Stimulated activated CD8-positive, alpha-beta memory T cell treated with anti-CD3 and anti-CD28 coated beads, Interleukin-4, amount 100 ng/mL, for 1 hour (primary cell): ENCODE data around the gene HUNK.
"Not testable (repeated sequence)": the region's sequence is repeated elsewhere in the genome, so short reads cannot be mapped to it uniquely, and the experiment has no call there.

Experiments
- DNase-seq, 2 donors: peaks; one replicate each; pipeline ENCODE4 v3.0.0-alpha.2; 2020; ENCODE audit warnings: low read depth in 2 of 2, low spot score in 1 of 2

Gene HUNK

DNA sequence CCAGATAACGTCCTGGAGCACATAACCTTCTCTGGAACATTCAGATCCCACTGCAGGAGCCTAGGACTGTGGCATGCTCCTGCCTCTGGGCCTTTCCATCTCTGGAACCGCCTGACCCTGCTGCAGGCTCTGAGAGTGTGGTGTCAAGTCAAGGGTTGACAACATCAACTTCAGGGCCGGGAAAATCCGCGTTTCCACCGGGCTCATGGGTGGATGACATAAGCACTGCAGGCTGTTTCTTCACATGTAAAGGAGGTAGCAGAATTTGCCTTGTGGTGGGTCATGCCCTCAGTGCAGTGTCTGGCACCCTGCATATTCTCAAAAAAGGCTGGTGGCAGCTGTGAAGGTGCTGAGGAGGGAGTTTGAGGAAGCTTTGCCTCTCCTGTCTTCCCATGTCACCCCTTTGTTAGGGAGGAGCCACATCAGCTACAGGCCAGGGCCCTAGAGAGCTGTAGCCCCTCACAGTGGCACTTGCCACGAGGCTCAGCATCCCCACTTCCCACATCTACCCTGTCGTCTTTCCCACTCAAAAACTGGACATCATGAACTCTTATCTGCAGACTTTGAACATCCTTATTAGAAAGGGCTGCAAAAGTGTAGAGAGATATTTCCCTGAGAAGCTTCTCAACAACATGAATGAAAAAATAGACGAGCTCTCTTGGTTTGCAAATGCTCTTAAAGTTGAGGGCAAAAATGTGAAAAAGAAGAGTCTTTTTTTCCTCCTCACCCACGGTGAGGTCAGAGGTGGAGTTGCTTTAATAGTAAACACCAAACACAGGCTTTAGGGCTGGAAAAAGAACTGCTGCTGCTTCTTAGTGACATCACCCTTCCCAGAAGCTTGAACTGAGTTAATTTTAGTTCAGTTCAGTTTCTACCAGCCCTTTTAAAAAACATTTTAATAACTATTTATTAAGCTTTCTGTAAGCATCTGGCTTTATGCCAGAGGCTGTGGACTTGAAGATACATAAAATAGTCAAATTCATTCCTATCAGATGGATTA, 121.3 kb downstream of the HUNK start:
- no peak for DNase-seq

DNA sequence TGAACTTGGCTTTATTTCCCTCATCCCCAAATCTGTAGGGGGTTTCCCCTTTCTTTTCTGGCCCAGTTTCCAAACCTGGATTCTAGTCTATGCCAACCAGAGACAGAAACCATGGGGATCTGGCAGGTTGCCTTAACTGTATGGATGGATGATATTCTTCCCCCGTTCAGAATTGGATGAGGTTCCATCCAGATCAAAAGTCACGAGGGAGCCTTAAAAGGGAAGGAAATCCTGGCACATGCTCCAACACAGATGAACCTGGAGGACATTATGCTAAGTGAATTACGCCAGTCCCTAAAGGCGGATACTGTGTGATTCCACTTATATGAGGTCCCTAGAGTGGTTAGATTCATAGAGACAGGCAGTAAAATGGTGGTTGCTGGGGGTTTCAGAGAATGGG, 124.4 kb downstream of the HUNK start:
- DNase-seq: no peak

DNA sequence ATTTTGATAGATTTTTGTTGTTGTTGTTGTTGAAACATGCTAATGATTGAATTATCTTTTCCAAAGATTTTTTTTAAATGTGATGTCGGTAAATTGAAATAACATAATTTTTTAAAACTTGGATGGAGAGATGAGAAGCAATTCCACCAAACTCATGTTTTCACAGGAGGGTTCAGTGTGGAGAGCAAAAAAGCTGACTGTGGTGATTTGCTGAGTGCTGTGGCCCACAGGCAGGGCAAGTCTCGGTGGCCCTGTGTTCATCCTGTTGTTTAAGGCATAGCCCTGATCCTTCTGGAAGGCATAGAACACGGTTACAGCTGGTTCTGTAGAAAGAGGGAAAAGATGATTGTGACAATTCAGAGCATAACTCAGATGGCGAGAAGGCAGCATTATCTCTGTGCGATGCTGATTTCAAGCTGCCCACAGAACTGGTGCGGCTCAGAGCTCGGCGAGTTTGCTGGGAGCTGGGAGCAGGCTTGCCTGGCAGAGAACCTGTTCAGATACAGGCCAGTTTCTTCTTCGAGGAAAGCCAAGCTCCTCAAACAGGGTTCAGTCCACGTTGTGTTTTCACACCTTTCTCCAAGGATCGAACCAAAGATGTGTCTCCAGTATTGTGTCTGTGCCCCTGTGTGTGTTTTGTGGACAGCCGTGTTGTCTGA, 127.1 kb downstream of the HUNK start:
- no peak for DNase-seq

DNA sequence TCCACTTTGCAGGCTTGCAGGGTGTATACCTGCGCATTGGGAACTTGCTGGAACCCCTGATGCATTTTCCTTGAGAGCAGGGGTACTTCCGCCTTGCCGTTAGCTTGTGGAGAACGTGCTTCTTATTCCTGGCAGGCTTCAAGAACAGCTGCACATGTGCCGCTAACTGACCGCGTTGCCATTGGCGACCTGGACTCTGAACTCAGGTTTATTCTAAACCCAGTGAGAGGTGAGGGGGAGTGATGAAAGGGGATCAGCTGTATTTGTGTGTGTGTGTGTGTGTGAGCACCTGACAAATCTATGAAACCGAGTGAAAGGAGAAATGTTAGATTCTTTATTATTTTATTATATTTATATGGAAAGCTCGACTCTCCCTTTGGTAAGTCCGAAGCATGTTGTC, 128.6 kb downstream of the HUNK start:
- no peak for DNase-seq

DNA sequence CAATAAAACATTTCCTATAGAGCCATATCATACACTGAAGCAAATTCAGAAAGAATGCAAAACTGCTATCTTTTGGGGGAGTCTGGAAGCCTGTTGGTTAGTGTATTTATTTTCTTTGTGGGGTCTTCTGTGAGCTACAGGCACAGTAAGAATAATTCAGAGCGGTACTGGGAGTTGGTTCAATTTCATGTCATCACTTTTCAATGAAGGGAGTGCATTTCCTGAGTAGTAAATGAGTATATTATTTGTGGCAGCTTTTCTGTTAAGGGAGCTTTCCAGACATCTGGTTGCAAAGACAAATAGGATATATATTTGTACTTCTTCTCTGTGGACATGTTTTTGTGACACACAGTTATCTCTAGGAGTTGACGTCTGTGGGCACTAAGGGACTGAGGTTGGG, 130.6 kb downstream of the HUNK start:
- no peak for DNase-seq

DNA sequence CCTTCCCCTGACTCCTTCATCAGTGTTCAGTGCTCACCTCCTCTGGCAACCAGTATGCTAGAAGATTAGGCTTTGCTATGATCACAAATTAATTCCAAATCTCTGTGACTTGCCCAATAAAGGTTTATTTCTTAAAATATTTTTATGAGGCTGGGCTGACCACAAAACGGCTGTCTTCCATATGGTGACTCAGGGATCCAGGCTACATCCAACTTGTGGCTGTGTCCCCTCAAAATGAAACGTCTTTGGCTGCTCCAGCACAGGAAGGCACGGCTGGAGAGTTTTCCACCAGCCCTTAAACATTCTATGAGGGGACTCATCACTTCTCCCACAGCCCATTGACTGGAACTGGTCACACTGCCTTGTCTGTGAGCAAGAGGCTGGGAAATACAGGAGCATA, 131.5 kb downstream of the HUNK start:
- no peak for DNase-seq

DNA sequence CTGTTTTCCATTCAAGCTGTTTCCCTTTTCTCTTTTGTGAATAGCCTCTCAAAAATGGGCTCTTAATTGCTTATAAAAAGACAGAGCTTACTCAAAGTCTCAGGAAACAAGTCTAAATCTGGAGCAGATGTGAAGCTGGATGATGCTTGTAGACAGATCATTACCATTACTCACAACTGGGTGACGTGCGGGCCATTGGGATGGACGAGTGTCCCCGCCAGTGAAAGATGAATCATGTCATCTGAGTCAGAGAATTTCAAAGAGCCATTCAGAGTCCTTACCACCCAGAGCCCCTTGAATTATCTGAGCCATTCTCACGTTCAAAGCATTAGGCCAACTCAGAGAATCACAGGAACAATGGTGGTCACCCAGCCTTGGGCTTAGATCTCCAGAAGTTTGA, 134.6 kb downstream of the HUNK start:
- no peak for DNase-seq

DNA sequence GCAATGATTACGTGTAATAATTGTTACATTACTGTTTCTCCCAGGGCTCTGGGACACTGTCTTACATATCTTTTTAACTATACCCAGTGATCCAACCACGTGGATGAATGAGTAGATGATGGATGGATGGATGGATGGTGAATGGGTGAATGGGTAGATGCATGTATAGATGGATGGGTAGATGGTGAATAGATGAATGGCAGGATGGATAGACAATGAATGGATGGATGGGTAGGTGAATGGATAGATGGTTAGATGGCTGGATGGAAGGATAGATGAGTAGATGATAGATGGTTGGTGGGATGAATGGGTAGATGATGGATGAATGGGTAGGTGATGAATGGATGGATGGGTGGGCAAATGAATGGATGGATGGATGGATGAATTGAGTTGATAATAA, 135.9 kb downstream of the HUNK start:
- DNase-seq: no peak

DNA sequence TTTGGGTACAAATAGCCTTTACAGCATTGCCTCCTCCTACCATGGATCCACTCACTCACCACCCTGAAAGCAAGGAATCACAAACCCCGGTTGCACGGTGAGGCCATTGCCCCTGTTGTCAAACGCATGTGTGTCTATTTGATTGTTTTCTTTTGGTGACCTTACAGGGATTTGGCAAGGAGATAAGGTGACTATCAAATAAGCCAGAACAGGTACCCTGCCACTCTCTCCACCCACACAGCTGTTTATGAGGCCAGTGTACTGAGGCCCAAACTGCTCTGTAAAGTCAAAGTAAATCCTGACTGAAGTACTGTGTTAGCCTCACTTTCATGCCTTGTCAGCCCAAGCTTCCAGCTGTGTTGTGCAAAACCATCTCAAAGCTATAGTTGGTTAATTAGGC, 136.4 kb downstream of the HUNK start:
- no peak for DNase-seq

DNA sequence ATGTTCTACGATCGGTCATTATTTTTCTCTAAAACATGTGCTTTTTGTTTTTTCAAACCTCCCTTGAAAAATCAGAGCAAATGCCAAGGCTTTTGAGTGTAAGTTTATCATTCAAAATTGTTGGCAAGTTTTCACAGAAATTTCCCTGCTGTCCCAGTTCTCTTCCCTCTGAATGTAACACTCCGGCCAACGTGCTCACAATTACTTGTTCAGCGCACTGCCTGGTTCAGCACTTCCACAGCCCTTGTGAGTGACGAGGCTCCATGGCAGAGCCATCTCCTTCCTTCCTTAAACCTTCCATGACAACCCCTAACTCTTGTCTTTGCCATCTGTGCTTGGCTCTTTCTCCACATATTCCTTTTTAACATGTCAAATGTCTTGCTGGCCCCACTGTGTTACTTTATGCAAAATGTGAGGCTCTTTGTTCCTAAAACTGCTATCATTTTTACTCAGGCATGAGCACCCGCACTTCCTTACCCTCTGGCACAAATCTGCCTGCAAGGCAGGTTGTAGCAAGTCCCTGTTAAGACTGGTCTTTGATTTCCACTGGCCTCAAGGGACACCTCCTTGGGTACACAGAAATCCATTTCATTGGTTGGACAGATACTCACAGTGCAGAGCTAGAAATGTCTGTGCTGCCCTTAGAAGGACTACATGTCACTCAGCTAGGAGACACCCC, 142.8 kb downstream of the HUNK start:
- no peak for DNase-seq

DNA sequence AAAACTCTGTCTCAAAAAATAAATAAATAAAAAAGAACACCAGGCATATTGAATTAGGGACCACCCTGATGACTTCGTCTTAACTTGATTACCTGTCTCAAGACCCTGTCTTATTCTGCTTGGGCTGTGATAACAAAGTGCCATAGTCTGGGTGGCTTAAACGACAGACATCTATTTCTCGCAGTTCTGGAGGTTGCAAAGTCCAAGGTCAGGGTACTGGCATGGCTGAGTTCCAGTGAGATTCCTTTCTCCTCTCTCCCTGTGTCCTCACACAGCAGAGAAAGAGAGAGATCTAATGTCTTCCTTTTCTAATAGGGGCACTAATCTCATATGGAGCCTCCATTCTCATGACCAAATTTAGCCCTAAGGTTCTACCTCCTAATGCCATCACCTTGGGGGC, 145.6 kb downstream of the HUNK start:
- DNase-seq: no peak

DNA sequence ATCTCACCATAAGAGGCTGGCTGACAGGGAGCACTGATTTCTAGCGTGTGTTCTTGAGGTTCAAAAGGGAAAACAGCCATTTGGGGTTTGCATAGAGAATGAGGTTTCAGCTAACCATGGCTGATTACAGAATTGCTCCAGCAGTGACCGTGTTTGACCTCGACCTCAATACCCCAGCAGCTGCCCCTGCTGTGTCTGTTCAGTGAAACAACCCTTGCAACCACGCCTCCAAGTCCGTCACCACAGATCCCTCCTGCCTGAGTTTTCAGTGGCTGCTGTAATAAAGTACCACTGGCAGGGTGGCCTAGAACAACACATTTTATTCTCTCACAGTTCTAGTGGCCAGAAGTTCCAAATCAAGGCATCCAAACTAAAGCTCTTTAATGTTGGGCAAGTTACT, 147.7 kb downstream of the HUNK start:
- DNase-seq: no peak

DNA sequence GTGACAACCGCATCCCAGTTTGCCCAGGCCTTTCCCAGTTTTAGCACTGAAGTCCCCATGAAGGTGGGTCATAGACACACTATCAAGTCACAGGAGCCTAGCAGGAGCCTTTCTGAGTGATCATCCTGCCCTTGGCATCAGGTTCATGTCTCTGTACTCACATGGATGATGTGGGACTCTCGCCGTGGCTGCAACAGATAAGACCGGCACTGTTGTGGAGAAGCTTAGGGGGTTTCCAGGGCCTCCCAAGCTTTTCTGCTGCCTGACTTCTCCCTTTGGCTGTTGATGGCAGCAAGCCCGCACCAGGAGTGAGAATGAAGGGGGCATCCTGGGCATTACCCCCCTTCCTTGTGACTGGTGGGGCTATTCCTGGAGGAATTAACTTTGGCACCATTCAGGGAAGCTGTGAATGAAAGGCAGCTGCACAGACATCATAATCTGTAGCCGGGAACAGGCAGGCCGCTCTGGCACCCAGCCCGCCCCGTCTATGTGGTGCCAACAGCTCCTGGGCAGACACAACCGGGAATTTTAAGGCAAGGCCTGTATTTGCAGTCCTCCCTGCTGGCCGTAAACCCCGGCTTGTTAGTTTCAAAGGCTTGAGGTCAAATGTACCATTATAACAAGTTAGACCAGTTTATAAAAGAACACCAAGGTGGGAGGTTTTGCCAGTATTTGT, 148.6 kb downstream of the HUNK start:
- no peak for DNase-seq

DNA sequence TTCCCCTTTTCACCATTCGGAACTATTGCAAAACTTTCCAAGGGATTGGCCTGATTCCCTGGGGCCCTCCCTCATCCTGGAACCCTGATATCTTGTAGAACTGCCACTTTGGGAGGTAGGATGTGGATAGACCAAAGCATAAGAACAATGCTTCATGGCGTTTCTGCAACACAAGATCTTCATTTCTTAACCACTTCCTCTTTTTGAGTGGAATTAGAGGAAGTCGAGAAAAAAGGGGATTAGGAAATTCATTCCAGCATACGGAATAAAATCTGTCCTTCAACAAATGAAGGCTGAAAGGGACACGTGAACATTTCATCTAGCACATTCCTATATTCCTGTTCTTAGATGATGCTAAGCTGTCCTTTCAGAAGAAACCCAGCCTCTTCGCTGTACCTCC, 149.3 kb downstream of the HUNK start:
- no peak for DNase-seq

DNA sequence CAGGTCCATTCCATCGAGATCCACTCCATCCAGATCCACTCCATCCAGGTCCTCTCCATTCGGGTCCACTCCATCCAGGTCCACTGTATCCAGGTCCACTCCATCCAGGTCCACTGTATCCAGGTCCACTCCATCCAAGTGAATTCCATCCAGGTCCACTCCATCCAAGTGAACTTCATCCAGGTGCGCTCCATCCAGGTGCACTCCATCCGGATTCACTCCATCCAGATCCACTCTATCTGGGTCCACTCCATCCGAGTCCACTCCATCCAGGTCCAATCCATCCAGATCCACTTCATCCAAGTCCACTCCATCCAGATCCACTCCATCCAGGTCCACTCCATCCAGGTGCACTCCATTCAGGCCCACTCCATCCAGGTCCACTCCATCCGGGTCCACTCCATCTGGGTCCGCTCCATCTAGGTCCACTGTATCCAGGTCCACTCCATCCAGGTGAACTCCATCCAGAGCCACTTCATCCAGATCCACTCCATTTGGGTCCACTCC, 157.4 kb downstream of the HUNK start:
- no peak for DNase-seq

DNA sequence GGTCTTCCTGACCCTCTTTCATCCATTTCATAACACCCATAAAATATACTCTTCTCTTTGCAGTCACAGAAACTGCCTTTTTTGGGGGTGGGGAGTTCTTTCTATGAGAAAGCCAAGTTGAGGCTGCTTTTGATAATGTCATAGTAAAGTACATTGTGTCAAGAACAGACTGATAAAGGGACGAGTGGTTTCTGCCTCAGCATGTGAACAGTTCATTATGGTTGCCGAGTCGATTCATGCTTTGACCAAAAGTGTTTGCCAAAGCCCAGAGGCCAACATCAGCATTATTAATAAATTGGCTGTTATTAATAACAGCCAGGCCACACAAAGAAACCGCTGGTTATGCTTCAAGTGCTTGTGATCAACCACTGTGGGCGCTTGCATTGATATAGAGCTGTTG, 162.0 kb downstream of the HUNK start:
- DNase-seq: no peak

DNA sequence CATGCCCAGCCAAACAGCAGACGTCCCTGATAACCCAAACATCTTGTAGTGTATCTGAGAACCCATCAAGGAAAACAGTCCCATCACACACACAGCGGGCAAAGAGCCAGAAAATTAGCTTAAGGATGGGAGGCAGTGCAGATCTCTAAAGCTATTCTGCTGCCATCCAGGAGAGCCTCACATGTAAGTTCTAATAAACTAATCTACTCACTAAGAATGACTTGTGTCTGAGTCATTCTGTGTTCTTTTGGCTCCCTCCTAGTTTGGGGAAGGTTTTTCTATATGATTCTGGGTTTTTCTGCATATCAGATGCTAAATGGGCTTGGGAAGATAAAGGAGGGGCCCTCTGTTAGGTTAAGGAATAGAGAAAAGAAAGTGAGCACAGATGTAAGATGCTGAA, 162.8 kb downstream of the HUNK start:
- no peak for DNase-seq

DNA sequence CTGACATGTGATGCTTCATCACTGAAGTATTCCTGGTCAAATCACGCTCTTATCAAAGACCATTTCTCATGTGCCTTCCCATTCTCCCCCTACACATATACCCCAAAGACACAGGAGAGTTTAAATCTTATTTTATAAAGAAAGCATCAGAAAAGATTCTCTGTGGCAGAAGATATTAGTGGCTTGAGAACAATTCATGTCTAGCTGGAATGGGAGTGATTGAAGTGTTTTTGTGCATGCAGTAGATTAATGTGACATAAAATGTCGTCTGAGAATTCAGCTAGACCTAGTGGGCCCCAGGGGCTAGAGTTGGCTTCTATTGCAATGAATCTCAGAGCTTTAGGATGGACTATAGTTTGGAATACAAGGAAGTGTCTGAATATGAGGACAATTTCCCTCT, 163.9 kb downstream of the HUNK start:
- no peak for DNase-seq

DNA sequence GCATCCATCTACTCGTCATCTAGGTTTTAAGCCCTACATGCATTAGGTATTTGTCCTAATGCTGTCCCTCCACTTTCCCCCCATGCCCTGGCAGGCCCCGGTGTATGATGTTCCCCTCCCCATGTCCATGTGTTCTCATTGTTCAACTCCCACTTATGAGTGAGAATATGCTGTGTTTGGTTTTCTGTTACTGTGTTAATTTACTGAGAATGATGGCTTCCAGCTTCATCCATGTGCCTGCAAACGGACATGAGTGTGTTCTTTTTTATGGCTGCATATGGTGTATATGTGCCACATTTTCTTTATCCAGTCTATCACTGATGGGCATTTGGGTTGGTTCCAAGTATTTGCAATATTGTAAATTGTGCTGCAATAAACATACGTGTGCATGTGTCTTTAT, 165.9 kb downstream of the HUNK start:
- not testable (repeated sequence) for DNase-seq

DNA sequence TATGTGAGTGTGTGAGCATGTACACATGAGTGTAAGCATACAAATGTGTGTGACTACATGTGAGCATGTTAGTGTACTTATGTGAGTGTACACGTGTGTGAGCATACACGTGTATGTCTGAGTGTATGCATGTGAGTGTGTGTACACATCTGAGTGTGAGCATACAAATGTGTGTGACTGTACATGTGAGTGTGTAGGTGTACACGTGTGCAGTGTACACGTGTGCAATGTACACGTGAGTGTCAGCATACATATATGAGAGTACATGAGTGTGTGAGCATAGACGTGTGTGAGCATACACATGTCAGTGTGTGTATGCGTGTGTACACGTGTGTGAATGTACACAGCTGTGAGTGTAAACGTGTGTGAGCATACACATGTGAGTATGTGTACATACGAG, 170.6 kb downstream of the HUNK start:
- no peak for DNase-seq
